ENCODE results near the gene CREBBP. TPM values are rescaled to one million over a fixed set of nuclear protein-coding genes. Genes with fewer than 3 reads are reported as not detected.

Gene CREBBP
- polyA plus RNA-seq, 1 donor (not counting 4 experiments of a cell fraction or from before 2014, with no cell fraction given) = 5.0 TPM

GRCh38 chr16:3825940-3826339 lies 54.6 kb downstream of the CREBBP start:
- no peak for TF ChIP-seq CTCF (optimal IDR thresholded peaks at IDR 0.05 in 1 of 3, IDR thresholded peaks at IDR 0.05 in 1 of 3, conservative IDR thresholded peaks at IDR 0.05 in 1 of 3; ENCODE audit: extremely low read depth in 1 of 3, insufficient read depth in 2 of 3, low read length in 3 of 3)
- TF ChIP-seq EZH2 (IDR thresholded peaks at IDR 0.05; ENCODE audit: low read length) = no peak
- peaks cover 17% of the 10 kb centered on the region for H3K9me1 ChIP-seq (ENCODE audit: control insufficient read depth, extremely low read depth, insufficient read depth, low read length)
- no peak overlapping the region for H3K4me3 ChIP-seq (ENCODE audit: control insufficient read depth in 2 of 3, extremely low read depth in 1 of 3, insufficient read depth in 2 of 3, low read depth in 1 of 3, low read length in 3 of 3)
- no peak overlapping the region for H3K4me2 ChIP-seq (ENCODE audit: control insufficient read depth, extremely low read depth, insufficient read depth, low read depth, low read length)
- H3K9me3 ChIP-seq (ENCODE audit: control insufficient read depth, low read depth, low read length) = no peaks in the 10 kb centered on the region
- peaks cover 88% of the 10 kb centered on the region for H3K79me2 ChIP-seq (ENCODE audit: control insufficient read depth, insufficient read depth, low read length)
- H3K4me1 ChIP-seq (ENCODE audit: control insufficient read depth, extremely low read depth, insufficient read depth, low read length) = peaks cover 41% of the 10 kb centered on the region
- peaks cover 28% of the 10 kb centered on the region for H4K20me1 ChIP-seq (ENCODE audit: control insufficient read depth, extremely low read depth, insufficient read depth, low read length)
- H3K36me3 ChIP-seq (ENCODE audit: control insufficient read depth in 2 of 2, extremely low read depth in 1 of 2, insufficient read depth in 2 of 2, low read length in 2 of 2) = no peaks in the 10 kb centered on the region
- dilution Hi-C loops (cut with MboI; ENCODE audit: extremely low pct_ligation_motif_present, low sequenced_read_pairs) = no loop called here
- no peaks in the 10 kb centered on the region for H3K27me3 ChIP-seq (ENCODE audit: control insufficient read depth, extremely low read depth, insufficient read depth, low read length)
- H2AFZ ChIP-seq (ENCODE audit: control insufficient read depth, low read length) = no peak overlapping the region
- FAIRE-seq (no peak), DNase-seq (ENCODE audit: low read depth, low spot score) (no peak)
- H3K9ac ChIP-seq (ENCODE audit: control insufficient read depth, extremely low read depth, insufficient read depth, low read length) = no peak overlapping the region
- no peak overlapping the region for H3K27ac ChIP-seq (ENCODE audit: control insufficient read depth, insufficient read depth, low read length)

DNA sequence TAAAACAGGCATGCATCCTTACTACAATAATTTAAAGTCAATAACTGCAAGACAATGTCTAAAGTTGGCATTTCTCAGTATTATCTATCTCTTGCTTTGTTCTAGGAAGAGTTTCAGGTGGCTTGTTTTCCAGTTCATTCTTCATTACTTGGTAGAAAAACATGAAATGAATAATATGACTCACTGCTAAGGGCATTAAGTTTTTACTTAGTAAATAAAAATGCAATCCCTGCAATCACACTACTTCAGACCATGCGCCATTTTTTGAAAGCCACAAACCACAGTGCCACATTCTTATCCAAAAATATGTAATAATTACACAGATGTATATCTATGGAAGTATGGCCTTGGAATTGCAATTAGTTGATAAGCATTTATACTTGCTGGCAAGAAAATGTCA lies 55.4 kb downstream of the CREBBP start:
- Histone ChIP-seq H3K79me2 (ENCODE audit: control insufficient read depth, insufficient read depth, low read length) (peaks cover 88% of the 10 kb centered on the region), H3K9me1 (ENCODE audit: control insufficient read depth, extremely low read depth, insufficient read depth, low read length) (peaks cover 21% of the 10 kb centered on the region), H3K9ac (ENCODE audit: control insufficient read depth, extremely low read depth, insufficient read depth, low read length) (no peak overlapping the region), H2AFZ (ENCODE audit: control insufficient read depth, low read length) (no peak overlapping the region), H3K9me3 (ENCODE audit: control insufficient read depth, low read depth, low read length) (no peaks in the 10 kb centered on the region), H4K20me1 (ENCODE audit: control insufficient read depth, extremely low read depth, insufficient read depth, low read length) (peaks cover 37% of the 10 kb centered on the region), H3K4me2 (ENCODE audit: control insufficient read depth, extremely low read depth, insufficient read depth, low read depth, low read length) (peak overlapping the region; percentile 3), H3K27me3 (ENCODE audit: control insufficient read depth, extremely low read depth, insufficient read depth, low read length) (no peaks in the 10 kb centered on the region), H3K4me1 (ENCODE audit: control insufficient read depth, extremely low read depth, insufficient read depth, low read length) (peaks cover 48% of the 10 kb centered on the region), H3K36me3 (ENCODE audit: control insufficient read depth in 2 of 2, extremely low read depth in 1 of 2, insufficient read depth in 2 of 2, low read length in 2 of 2) (no peaks in the 10 kb centered on the region), H3K27ac (ENCODE audit: control insufficient read depth, insufficient read depth, low read length) (peak overlapping the region; percentile 53), H3K4me3 (ENCODE audit: control insufficient read depth in 2 of 3, extremely low read depth in 1 of 3, insufficient read depth in 2 of 3, low read depth in 1 of 3, low read length in 3 of 3) (no peak overlapping the region)
- TF ChIP-seq EZH2 (IDR thresholded peaks at IDR 0.05; ENCODE audit: low read length) (no peak), CTCF (optimal IDR thresholded peaks at IDR 0.05 in 1 of 3, IDR thresholded peaks at IDR 0.05 in 1 of 3, conservative IDR thresholded peaks at IDR 0.05 in 1 of 3; ENCODE audit: extremely low read depth in 1 of 3, insufficient read depth in 2 of 3, low read length in 3 of 3) (no peak)
- FAIRE-seq (no peak), DNase-seq (ENCODE audit: low read depth, low spot score) (no peak)
- dilution Hi-C loops (cut with MboI; ENCODE audit: extremely low pct_ligation_motif_present, low sequenced_read_pairs) = no loop called here
